Bone marrow (tissue), 2 donors: ENCODE measurements around the gene ANXA11.
A peak's percentile ranks its signal among the peaks of the same experiment; 100 is the strongest.
"Not testable (repeated sequence)": the region's sequence is repeated elsewhere in the genome, so short reads cannot be mapped to it uniquely, and the experiment has no call there.

Source experiments
- DNase-seq, 2 donors: peaks; one replicate each; lab custom pipeline; 2025; lab: John Stamatoyannopoulos, UW

ANXA11 gene

GRCh38 chr10:80205477-80206276 lies at the start of gene ANXA11:
ANXA11 (minus strand) TSS chr10:80205537; CDS start chr10:80172861, 32,676 bp downstream.
- peak in 1 of 2 donors; percentile 69 for DNase-seq

GRCh38 chr10:80254726-80255125 lies 49.4 kb upstream of the ANXA11 start:
- not testable (repeated sequence) for DNase-seq

GRCh38 chr10:80253963-80254271 lies 48.6 kb upstream of the ANXA11 start:
- DNase-seq: not testable (repeated sequence)

GRCh38 chr10:80253266-80253962 lies 48.1 kb upstream of the ANXA11 start:
- no peak for DNase-seq

- DNase-seq: no peak
These were observed 47.1 kb upstream of the ANXA11 start for GRCh38 chr10:80252296-80252887.

GRCh38 chr10:80251703-80252280 lies 46.5 kb upstream of the ANXA11 start:
- DNase-seq: not testable (repeated sequence)

- DNase-seq: not testable (repeated sequence)
These were observed 45.1 kb upstream of the ANXA11 start for GRCh38 chr10:80250399-80250798.

GRCh38 chr10:80249906-80250305 lies 44.6 kb upstream of the ANXA11 start:
- DNase-seq: not testable (repeated sequence)

GRCh38 chr10:80247611-80248010 lies 42.3 kb upstream of the ANXA11 start:
- DNase-seq: not testable (repeated sequence)

GRCh38 chr10:80244371-80244770 lies 39.0 kb upstream of the ANXA11 start:
- not testable (repeated sequence) for DNase-seq

- DNase-seq: not testable (repeated sequence)
These were observed 37.0 kb upstream of the ANXA11 start for GRCh38 chr10:80242341-80242740.

GRCh38 chr10:80236457-80236856 lies 31.1 kb upstream of the ANXA11 start:
- DNase-seq: not testable (repeated sequence)

GRCh38 chr10:80234331-80235235 lies 29.2 kb upstream of the ANXA11 start:
- DNase-seq: not testable (repeated sequence)

- not testable (repeated sequence) for DNase-seq
These were observed 28.5 kb upstream of the ANXA11 start for GRCh38 chr10:80233871-80234270.

GRCh38 chr10:80226723-80227122 lies 21.4 kb upstream of the ANXA11 start:
- DNase-seq: not testable (repeated sequence)

GRCh38 chr10:80223031-80223419 lies 17.7 kb upstream of the ANXA11 start:
- DNase-seq: not testable (repeated sequence)

- not testable (repeated sequence) for DNase-seq
These were observed 13.5 kb upstream of the ANXA11 start for GRCh38 chr10:80218878-80219277.

GRCh38 chr10:80214368-80214982 lies 9.1 kb upstream of the ANXA11 start:
- DNase-seq: not testable (repeated sequence)

GRCh38 chr10:80212535-80213115 lies 7.3 kb upstream of the ANXA11 start:
- DNase-seq: not testable (repeated sequence)

- DNase-seq: no peak
These were observed 6.4 kb upstream of the ANXA11 start for GRCh38 chr10:80211786-80212185.

- DNase-seq: no peak
These were observed 4.9 kb upstream of the ANXA11 start for GRCh38 chr10:80210259-80210658.
